Spleen (tissue), 11 donors: ENCODE data around the gene PBX1. TPM values are rescaled to one million over a fixed set of nuclear protein-coding genes. Genes with fewer than 3 reads are reported as not detected.

Experiments used
- DNase-seq: peaks from one replicate; pipeline ENCODE4 v3.0.0-alpha.2; 2020
- H3K27ac ChIP-seq, 8 donors: fragments of 200-600 bp; sonication (generic) in 7 of 8; 1 replicate in 4 of 8; 2 replicates in 4 of 8; pipeline versions ENCODE4 v1.5.0 to v1.8.0; 2016 to 2021; ENCODE audit warnings: inconsistent platforms in 4 of 8, mild to moderate bottlenecking in 4 of 8, moderate library complexity in 1 of 8
- H3K27me3 ChIP-seq, 7 donors: fragments of 200-600 bp; sonication (generic) in 6 of 7; replicated peaks in 1 of 7; 1 replicate in 4 of 7; 2 replicates in 3 of 7; pipeline versions ENCODE4 v1.5.0 to v1.8.0; 2016 to 2021; ENCODE audit warnings: inconsistent platforms in 3 of 7, mild to moderate bottlenecking in 1 of 7
- H3K36me3 ChIP-seq, 6 donors: fragments of 200-600 bp; sonication (generic) in 5 of 6; 1 replicate in 4 of 6; 2 replicates in 2 of 6; pipeline versions ENCODE4 v1.5.0 to v1.8.0; 2016 to 2021; ENCODE audit warnings: inconsistent platforms in 2 of 6
- H3K4me1 ChIP-seq, 6 donors: fragments of 200-600 bp; sonication (generic) in 5 of 6; 1 replicate in 3 of 6; 2 replicates in 3 of 6; pipeline versions ENCODE4 v1.5.0 to v1.8.0; 2016 to 2021; ENCODE audit warnings: inconsistent platforms in 3 of 6
- H3K4me3 ChIP-seq, 8 donors: fragments of 200-600 bp; sonication (generic) in 7 of 8; 1 replicate in 4 of 8; 2 replicates in 4 of 8; pipeline versions ENCODE4 v1.5.0 to v1.8.0; 2016 to 2021; ENCODE audit warnings: inconsistent platforms in 4 of 8, mild to moderate bottlenecking in 4 of 8, moderate library complexity in 2 of 8
- H3K9me3 ChIP-seq, 8 donors: fragments of 200-600 bp; sonication (generic) in 7 of 8; 1 replicate in 4 of 8; 2 replicates in 4 of 8; pipeline versions ENCODE4 v1.5.0 to v1.8.0; 2016 to 2021; ENCODE audit warnings: inconsistent platforms in 4 of 8
- POLR2A ChIP-seq, 3 donors: fragments of 450-650 bp; IDR thresholded peaks; one replicate each; pipeline ENCODE4 v1.5.1; 2017; ENCODE audit warnings: antibody characterized with exemption in 3 of 3, mild to moderate bottlenecking in 1 of 3
- POLR2AphosphoS5 ChIP-seq, 3 donors: sonication (generic); formaldehyde crosslinking; IDR thresholded peaks; one replicate each; pipeline ENCODE4 v1.5.1; 2017; ENCODE audit warnings: antibody characterized with exemption in 3 of 3
- WGBS, 5 donors: extraction: QIAGEN DNeasy Blood & Tissue Kit in 3 of 5; methylation state at CpG; one replicate each; pipeline versions ENCODE4 v1.1.5 to v1.1.7; 2013 to 2018; 5-methylcytosine and 5-hydroxymethylcytosine counted together
- intact Hi-C: fragments of 100-400 bp; cut with DNase I; formaldehyde crosslinking; loops from one replicate; pipeline ENCODE4 v1.15.0; 2023; ENCODE audit warnings: low total_unique reads
- polyA plus RNA-seq, 3 donors: library from polyadenylated mRNA; stranded (reverse); fragments of 200-250 nt; gene quantifications; one replicate each; pipeline ENCODE4 v1.2.1, GENCODE V29; 2013
- total RNA-seq, 7 donors: library from RNA; depleted of rRNA in 3 of 7; stranded (reverse); fragments of >200 nt in 3 of 7; fragmentation: NEBNext Ultra II Directional in 4 of 7; extraction: Animal tissue kit (Norgen Biotek cat#: 25700) in 4 of 7; gene quantifications; one replicate each; pipeline versions ENCODE4 v1.1.0 to v1.2.1, GENCODE V29; 2016 to 2021
- TF ChIP-seq, protein P1 (sequence below), 11 experiments: fragments of 200-600 bp in 7 of 11; fragments of 450-650 bp in 4 of 11; sonication (generic) in 4 of 11; IDR thresholded peaks in 8 of 11; conservative IDR thresholded peaks in 3 of 11; 1 replicate in 7 of 11; 2 replicates in 4 of 11; pipeline versions ENCODE4 v1.4.0 to v1.8.0; 2016 to 2021; ENCODE audit warnings: antibody characterized with exemption in 11 of 11, inconsistent platforms in 4 of 11, mild to moderate bottlenecking in 1 of 11
- donor health status: healthy with polysubstance abuse.
- donor health status: DM: no; HTN: no; CAD: no; lungs with moderate emphysema.
- donor health status: DM: no; HTN: no; CAD: no.
- donor health status: Bipolar disorder and iron deficiency.
- donor health status: healthy.
- donor health status: DM: no; HTN: no; CAD: no.
- donor health status: DM: yes; HTN: yes; CAD: no.

The PBX1 gene
- total and polyA plus RNA-seq, 10 donors: 3.4 to 79.5 (median 31.8) TPM

DNA sequence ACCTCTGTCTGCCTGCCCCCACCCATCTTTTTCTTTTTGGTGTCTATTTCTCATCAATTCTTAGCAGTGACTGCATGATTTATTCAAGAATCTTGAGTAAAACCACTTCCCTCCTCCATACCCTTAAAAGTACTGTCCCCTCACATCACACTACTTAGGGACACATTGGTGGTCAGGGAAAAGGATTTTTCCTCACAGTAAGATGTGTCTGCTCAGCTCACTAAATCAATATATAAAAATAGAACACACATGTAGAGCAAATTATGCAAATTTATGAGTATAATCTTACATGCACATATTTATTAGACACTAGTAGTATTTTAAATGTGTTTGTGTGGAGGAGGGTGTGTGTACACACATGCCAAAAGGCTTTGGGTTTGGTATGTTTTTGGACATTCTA, 202.0 kb downstream of the PBX1 start:
- H3K27ac ChIP-seq: no peak overlapping the region
- peaks cover 0 to 3% (median 0%) of the 10 kb centered on the region in 8 donors for H3K9me3 ChIP-seq
- intact Hi-C loops: no loop called here

DNA sequence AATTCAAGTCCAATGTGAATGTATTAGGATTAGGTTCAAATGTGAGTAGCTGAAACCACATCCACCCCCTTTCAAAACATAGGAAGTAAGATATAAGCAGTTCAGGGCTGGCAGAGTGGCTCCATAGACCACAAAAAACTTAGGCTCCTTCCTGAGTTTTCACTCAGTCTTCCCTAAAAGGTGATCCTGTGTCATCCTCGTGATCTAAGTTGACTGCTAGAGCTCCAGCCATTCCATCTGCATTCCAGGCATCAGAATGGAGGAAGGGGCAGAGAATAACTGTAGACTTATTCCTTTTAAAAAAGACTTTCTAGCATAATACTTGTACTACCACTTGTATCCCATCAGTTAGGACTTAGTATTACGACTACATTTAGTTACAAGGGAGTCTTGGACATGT, 204.1 kb downstream of the PBX1 start:
- Histone ChIP-seq H3K27me3 (no peaks in the 10 kb centered on the region), H3K4me3 (no peak overlapping the region), H3K36me3 (no peaks in the 10 kb centered on the region), H3K27ac (no peak overlapping the region), H3K4me1 (peaks cover 0 to 7% (median 0%) of the 10 kb centered on the region in 6 donors), H3K9me3 (peaks cover 0 to 3% (median 0%) of the 10 kb centered on the region in 8 donors)
- WGBS, 5 donors: 79 to 90% (median 82%) methylated on average over 2 of the region's 2 CpGs
- intact Hi-C loops: no loop called here
- no peak for DNase-seq
- no peak for TF ChIP-seq POLR2A (IDR thresholded peaks at IDR 0.05)
- TF ChIP-seq, protein P1, sequence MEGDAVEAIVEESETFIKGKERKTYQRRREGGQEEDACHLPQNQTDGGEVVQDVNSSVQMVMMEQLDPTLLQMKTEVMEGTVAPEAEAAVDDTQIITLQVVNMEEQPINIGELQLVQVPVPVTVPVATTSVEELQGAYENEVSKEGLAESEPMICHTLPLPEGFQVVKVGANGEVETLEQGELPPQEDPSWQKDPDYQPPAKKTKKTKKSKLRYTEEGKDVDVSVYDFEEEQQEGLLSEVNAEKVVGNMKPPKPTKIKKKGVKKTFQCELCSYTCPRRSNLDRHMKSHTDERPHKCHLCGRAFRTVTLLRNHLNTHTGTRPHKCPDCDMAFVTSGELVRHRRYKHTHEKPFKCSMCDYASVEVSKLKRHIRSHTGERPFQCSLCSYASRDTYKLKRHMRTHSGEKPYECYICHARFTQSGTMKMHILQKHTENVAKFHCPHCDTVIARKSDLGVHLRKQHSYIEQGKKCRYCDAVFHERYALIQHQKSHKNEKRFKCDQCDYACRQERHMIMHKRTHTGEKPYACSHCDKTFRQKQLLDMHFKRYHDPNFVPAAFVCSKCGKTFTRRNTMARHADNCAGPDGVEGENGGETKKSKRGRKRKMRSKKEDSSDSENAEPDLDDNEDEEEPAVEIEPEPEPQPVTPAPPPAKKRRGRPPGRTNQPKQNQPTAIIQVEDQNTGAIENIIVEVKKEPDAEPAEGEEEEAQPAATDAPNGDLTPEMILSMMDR (IDR thresholded peaks at IDR 0.05 in 8 of 11, conservative IDR thresholded peaks at IDR 0.05 in 3 of 11): no peak
- no peak for TF ChIP-seq POLR2AphosphoS5 (IDR thresholded peaks at IDR 0.05)

More for the DNA sequence above, 202.0 kb downstream of the PBX1 start:
- H3K4me1 ChIP-seq: peaks cover 0 to 7% (median 0%) of the 10 kb centered on the region in 6 donors
- TF ChIP-seq, protein P1 (IDR thresholded peaks at IDR 0.05 in 8 of 11, conservative IDR thresholded peaks at IDR 0.05 in 3 of 11): no peak
- no peak for TF ChIP-seq POLR2A (IDR thresholded peaks at IDR 0.05)
- no peak for TF ChIP-seq POLR2AphosphoS5 (IDR thresholded peaks at IDR 0.05)
- H3K36me3 ChIP-seq: no peaks in the 10 kb centered on the region
- no peak for DNase-seq
- H3K4me3 ChIP-seq: no peak overlapping the region
- H3K27me3 ChIP-seq: no peaks in the 10 kb centered on the region

DNA sequence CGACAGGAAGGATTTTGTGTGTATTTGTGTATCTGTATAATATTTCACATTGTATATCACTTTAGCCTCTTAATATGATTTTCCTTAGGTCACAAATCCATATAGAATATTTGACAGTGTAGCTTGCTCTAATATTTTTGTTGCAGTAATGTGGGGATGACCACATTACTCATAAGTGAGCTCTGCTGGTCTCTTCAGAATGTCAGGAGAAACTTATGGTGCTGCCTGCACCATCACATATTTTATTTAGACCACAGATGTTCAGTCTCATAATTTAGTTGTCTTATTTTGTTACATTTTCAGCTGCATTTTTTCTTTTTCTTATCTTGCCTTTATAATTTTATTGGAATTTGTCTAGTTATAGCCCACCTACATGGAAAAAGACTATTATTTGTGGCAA, 205.3 kb downstream of the PBX1 start:
- DNase-seq: no peak
- Histone ChIP-seq H3K27ac (no peak overlapping the region), H3K9me3 (peaks cover 0 to 3% (median 0%) of the 10 kb centered on the region in 8 donors), H3K4me3 (no peak overlapping the region), H3K4me1 (peaks cover 0 to 7% (median 0%) of the 10 kb centered on the region in 6 donors), H3K36me3 (no peaks in the 10 kb centered on the region), H3K27me3 (no peaks in the 10 kb centered on the region)
- intact Hi-C loops: no loop called here
- 91 to 98% (median 95%) methylated on average over 1 of the region's 1 CpG for WGBS, 5 donors
- TF ChIP-seq, protein P1 (IDR thresholded peaks at IDR 0.05 in 8 of 11, conservative IDR thresholded peaks at IDR 0.05 in 3 of 11): no peak

GRCh38 chr1:164765557-164765956, 206.6 kb downstream of the PBX1 start:
- H3K9me3 ChIP-seq: peaks cover 0 to 3% (median 0%) of the 10 kb centered on the region in 8 donors
- TF ChIP-seq, protein P1 (IDR thresholded peaks at IDR 0.05 in 8 of 11, conservative IDR thresholded peaks at IDR 0.05 in 3 of 11): no peak
- TF ChIP-seq POLR2AphosphoS5 (IDR thresholded peaks at IDR 0.05): no peak
- TF ChIP-seq POLR2A (IDR thresholded peaks at IDR 0.05): no peak
- H3K27me3 ChIP-seq: no peaks in the 10 kb centered on the region
- H3K36me3 ChIP-seq: no peaks in the 10 kb centered on the region
- peaks cover 0 to 4% (median 0%) of the 10 kb centered on the region in 6 donors for H3K4me1 ChIP-seq
- intact Hi-C loops: no loop called here
- peak overlapping the region in 3 of 8 donors; percentile 8 to 23 (median 22) for H3K27ac ChIP-seq
- H3K4me3 ChIP-seq: no peak overlapping the region
- no peak for DNase-seq
